ENCODE measurements around the gene GRIK3.

Gene GRIK3

DNA sequence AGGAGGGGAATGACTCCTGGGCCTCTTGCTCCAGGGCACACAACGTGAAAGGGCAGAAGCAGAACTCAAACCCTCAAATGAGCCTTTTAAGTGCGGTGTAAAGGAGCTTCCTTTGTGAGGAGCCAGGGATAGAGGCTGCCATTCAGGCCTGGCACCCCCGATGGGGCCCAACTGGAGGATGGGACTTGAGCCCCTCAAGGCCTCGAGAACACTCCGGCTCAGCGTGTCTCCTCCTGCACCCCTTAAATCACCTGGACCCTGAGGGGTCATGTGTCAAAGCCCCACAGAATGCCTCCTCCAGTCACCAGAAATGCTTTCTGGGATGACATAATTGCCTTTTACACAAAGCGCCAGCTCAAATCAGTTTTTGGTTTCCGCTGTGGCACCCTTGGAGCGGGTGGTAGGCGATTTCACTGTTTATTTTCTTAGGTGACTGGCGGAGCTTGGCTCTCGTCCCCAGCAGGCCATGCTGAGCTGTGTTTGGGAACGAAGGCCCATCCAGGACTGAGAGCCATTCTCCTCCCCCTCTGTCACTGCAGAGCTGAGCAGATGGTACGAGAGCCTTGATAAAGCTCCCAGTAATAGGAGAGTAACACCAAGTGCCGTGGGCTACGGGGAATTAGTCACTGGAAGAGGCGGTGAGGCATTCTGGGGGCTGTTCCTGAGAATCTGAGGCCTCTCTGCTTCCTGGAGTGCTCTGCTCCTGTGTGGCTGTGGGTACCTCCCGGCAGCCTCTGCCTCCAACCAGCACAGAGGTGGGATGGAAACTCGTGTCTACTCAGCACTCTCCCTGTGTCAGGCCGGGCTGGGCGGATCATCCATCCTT is 163.0 kb downstream of the GRIK3 start:
- DNase-seq = no peak

DNA sequence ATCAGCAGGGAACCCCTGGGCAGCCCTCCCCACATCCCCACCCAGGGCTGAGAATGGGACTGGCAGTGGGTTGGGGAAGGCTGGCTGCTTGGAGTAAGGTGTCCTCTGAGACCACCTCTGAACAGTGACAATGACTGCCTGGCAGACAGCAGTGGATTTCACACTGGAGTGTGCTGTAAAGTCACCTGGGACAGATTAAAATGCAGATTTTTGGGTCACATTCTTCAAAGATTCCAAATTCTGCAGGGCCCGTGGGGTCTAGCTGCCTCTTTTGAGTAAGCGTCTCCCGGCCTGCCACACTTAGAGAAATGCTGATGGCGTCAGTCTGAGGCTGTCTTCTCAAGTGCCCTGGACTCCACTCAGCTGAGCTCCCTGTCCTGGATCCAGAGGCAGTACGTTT is 164.5 kb downstream of the GRIK3 start:
- no peak for DNase-seq

DNA sequence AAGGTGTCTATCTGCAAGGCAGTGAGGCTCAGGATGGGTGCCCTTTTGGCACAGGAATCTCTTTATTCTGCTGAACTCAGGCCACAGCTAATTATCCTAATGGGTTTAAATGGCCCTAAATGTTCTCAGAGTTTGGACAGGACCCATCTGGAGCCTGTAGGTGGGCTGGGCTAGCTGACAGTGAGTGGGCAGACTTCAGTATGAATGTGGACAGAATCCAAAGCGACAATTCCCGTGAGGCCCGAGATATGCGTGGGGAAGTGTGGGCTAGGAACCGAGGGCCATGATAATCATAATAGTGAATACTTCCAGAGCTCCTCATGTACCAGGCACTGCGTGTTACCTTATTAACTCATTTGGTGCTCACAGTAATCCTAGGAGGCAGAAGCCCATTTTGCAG is 165.3 kb downstream of the GRIK3 start:
- DNase-seq = no peak

DNA sequence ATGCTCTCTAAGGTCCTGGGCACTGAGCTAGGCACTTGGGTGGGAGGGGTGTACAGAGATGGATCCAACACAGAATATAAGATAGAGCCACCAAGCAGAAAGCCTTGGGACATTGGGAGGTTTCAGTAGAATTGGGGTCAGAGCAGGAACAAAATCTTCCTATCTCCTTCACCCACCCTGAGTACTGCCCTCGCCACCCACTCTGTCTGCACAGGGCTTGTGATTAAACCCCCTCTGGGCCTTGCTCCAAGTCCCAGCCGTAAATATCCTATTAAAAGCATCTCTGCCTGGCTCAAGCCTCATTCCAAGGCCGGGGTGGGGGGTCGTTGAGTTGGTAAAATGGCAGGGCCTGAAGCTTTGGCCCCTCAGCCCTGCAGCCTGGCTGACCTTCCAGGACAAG is 166.7 kb downstream of the GRIK3 start:
- no peak for DNase-seq

DNA sequence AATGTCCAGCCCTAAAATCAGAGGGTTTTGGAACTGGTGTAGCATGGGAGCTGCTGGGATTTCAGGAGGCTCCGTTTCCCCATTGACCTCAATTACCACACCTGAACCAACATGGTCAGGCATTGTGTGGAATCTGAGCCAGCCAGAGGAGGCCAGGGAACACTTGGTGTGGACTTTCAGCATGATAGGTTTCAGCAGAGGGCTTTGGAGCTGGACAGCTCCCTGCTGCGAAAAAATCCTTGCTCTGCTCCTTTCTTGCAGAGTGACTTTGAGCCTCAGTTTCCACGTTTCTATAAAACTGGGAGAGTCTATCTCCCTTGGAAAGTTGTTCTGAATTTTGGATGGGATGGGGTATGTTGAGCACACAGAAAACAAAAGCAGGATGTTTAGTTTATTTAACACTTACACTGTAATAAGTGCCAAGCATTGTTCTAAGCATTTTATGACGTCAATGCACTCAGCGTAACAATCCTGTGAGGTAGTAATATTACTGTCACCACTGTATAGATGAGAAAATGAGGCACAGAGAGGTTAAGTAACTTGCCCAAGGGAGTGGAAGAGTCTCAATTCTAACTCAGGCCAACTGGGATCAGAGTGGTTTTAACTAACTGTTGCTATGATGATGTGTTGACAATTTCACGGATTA is 168.0 kb downstream of the GRIK3 start:
- DNase-seq = no peak

DNA sequence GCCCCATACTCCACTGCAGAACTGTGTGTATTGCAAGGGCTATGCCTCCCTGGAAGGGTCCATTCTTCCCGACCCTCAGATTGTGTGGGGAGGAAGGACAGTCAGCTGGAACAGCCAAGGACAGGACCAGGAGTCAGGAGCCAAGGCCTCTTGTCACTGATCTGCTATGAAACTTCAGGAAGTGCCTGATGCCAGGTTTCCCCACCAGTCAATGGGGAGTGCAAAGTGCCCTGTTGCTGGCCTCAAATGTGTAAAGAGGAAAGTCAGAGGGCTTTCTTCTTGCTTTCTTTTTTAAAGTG is 168.8 kb downstream of the GRIK3 start:
- no peak for DNase-seq

DNA sequence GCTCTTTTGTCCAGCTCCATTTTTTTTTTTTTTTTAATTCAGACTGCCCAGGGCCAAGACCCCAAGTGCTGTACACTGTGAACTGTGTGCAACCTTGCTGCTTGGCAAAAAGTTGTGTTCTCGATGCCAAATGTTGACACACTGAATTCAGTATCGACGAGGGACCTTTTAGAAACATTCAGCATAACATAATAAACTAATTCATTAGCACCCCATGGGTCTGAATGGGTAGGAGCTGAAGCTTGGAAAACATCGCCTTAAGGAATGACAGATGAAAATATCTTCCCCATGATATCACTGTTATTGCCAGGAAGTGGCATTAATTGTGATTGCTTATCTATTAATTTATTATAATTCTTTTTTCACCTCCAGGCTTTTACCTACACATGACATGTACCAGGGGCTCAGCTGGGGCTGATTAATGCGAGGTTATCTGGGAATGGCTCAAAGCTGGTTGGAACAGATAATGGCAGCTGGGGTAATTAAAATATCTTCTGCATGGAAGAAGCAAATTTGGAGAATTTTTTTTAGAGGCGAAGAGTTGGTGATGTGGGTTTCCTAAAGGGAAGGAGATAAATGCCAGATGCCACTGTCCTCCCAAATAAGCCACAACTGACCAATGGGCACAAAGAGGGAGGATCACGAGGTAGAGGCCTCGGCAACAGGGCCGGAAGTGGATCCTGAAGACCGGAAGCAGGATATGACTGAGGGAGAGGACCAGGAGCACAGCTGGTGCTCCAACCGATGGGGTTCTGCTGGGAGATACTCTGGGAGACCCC is 169.3 kb downstream of the GRIK3 start:
- no peak for DNase-seq

DNA sequence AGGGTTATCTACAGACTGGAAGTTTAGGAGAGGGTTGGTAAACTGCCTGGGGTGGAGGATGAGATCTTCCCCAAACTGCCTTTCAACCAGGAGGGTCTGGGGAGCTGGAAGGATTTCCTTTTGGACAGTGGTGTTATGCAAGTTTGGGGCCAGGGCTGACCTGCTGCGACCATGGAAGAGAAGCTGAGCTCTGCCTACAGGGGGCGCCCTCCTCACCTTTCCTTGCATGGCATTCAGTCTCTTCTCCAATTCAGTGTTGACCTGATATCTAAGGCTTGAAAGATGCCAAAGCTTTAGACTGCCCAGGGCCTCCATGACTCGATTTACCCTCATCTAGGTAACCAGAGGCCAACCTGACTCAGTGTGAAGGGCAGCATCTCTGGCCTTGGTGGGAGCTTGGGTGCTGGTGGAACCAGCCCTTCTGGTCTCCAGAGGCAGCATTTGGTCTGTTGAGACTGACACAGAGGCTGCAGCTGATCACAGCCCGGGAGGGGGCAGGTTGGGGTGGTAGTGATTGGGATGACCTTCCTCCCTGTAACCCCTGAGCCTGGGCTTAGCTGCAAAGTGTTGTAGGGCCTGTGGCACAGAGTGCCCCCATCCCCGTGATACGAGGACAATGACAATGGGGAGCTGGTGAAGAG is 170.0 kb downstream of the GRIK3 start:
- peak; percentile 26 to 38 for DNase-seq

DNA sequence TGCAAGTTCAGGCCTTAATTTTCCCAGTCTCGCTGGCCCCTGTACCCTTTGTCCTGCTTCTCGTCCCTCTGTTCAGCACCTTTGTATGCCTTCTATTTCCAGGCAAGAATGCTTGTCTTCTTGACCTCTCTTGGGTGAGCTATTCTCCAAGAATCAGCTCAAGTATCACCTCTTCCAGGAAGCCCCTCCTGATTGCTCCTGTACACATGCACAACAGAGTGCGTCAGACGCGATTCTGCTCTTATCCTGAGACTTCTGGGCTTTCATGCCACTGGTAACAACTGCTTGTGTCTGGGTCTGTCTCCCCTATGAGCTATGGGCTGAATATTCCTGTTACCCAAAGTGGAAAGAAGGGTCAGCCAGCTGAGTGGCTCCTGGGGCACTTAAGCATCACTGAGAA is 170.8 kb downstream of the GRIK3 start:
- DNase-seq = no peak

DNA sequence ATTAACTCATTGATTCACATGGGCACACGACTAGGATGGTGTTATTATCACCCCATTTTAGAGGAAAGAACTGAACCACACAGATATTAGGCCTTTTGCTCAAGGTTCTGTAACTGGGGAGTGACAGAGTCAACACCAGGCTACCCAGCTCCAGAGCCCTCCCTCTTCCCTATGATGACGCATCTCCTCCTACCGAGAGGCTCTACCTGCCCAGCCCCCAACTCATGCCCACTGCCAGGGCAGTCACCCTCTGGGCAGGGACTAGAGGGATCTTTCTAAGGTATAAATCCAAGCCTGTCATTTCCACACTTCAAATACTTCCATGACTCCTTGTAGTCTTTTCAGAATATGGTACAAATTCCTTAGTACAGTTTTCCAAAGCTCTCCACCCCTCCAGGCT is 171.3 kb downstream of the GRIK3 start:
- no peak for DNase-seq

DNA sequence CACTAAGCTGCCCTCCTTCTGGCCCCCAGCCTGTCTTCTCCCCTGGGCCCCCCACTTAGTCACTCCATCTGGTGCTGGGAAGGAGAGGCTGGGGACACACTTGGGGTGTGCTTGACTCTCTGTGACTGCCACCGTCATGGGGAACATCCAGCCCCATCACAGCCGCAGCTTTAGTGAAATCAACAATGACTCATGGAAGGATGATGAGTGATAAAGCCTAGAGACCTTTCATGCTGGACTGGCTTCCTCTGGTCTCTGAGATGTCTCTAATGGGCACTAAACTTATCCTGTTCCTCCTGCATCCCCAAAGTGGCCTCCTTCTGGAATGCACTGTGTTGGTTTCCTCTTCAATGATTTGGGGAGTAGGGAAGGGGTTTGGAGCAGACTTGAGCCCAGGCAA is 172.9 kb downstream of the GRIK3 start:
- DNase-seq = no peak

DNA sequence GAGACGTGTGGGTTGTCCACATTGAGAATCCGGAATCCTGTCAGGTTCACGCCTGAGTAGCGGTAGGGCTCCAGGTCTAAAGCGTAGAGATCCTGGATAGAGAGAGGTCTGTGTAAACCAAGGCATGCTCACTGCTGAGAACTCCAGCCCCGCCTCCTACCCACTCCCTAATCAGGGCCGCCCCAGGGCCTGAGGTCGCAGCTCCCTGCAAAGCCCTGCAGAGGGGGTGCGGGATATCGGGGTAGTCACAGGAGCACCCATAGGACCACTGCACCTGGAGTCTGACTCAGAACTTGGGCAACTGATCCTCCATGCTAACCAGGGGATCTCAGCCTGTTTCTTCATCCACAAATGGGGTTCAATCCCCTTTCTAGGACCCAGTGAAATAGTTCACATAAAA is 174.4 kb downstream of the GRIK3 start:
- no peak for DNase-seq

DNA sequence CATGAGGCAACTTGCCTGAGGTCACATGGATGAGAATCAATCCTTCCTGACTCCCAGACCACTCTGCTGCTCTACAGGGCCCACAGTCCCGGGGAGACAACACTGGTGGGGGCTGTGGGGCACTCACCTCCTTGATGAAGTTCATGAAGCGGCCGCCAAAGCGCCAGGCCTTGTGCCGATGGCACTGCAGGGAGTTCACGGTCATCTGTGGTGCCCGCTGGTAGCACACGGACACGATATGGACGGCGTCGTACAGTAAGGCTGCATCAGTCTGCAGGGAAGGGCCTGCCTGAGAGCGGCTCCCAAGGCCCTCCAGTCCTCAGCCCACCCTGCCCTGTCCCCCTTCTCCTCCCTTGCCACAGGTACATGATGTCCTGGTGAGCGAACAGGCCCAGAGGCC is 175.3 kb downstream of the GRIK3 start:
- no peak for DNase-seq

DNA sequence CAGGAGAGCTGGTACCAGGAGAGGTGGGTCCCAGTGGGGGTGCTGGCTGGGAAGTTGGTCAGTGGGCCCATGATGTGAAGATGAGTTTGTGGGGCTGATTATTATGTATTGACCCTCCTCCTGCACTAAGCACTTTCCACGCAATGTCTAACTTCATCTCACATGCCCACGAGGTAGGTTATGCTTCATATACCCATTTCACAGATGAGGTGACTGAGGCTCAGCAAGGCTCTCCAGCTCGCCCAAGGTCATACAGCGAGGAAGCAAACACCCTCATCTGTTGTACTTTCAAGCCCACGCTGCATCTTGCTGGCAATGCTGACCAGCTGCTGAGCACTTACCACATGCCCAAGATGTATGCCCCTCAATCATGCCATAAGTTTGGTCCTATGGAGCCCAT is 175.8 kb downstream of the GRIK3 start:
- no peak for DNase-seq

DNA sequence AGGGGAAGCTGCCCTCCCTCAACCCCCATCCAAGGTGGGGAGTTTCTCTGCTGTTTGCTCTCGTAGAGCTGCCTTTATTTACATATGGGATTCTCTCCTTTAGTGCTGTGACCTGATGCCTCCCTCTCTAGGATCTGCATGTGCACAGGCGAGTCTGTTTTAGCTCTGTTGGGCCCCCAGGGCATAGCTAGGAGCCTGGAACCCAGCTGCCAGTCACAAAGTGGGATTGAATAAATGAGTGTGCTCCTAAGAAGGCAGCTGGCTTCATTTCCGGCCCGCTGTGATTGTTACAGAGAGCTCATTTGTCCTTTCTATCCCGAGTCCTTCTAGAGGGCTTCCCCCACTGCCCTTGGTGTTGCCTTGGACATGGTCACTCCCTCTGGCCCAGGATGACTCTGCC is 176.6 kb downstream of the GRIK3 start:
- DNase-seq = no peak

DNA sequence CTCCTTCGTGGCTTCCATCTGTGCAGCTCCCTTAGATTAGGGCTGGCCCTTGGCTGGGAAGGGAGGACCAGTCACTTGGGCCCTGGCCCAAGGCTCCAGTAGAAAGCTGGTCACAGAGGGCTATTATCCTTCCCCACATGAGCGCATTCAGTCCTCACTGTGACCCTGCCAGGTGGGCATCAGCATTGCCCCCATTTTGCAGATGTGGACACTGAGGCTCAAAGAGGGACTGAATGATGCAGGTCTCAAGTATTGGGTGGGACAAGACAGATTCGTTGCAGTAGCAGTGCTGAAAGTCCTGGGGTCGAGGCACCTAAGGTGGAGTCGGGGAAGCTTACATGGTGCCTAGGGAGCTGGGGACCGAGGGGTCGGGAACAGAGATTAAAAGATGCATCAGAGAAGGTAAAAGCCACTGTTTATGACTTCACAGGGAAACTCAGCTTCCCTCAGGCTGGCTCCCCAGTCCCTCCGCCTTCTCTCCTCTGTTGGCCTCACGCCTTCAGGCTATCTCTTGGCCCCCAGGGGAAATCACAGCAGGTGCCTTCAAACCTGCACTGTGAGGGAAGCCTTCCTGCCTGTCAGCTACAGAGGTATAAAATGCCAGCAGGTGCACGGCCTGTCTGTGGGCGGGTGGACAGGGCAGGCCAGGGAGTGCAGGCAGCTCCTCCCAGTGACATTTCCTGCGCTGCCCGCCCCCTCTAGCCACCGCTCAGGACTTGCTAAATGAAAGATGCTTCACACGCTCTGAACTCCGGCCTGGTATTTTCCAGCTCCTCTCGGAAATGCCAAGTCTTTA is 178.4 kb downstream of the GRIK3 start:
- no peak for DNase-seq

DNA sequence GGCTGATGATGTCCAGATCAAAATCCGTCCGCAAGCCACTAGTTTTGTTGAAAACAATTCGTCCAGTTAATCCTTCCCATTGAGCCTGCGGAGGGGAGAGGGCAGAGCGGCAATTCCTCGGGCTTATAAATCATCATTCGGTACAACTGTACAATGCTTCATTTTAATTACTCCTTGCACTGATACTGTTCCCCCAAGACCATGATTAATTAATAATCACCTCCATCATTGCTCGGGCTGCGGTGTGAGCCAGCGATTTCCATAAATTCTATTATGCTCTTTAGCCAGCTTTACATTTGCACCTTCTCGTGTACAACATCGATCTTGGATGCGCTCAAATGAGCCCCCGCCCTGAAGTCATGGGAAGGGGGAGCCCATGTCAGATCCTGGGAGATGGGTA is 180.7 kb downstream of the GRIK3 start:
- DNase-seq = no peak

DNA sequence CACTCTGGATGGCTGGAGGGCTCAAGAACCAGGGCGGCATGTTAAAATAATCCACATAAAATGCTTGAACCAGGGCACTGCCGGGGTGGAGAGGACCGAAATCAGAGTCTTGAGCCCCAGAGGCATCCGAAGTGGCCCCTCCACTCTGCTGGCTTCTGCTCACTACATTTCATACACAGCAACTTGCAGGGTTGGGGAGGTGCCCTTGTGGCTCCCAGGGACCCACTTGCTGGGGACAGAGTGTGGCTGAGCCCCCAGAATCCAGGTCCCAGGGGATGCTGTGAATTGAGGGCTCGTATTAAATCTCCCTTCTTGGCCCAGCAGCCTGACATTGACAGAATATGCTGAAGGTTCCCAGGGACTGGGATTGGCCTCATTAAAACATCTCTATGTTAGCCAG is 181.7 kb downstream of the GRIK3 start:
- no peak for DNase-seq

DNA sequence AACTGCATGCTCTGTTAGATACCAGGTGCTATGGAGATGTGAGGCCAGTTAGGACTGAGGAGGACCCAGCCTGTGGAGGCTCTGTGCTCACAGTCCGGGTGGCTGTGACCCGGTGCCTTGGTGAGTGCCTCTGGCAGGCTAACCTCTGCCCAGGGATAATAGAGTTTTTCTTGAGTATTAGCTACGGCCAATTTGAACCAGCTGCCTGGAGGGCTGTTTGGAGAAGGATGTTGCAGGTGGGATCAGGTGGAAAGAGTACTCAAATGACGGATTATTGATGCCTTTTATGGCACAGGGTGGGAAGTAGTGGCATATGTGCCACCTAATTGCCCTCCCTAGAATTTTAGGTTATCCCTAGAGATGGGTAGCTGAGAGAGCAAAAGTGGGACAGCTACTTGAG is 182.7 kb downstream of the GRIK3 start:
- no peak for DNase-seq

DNA sequence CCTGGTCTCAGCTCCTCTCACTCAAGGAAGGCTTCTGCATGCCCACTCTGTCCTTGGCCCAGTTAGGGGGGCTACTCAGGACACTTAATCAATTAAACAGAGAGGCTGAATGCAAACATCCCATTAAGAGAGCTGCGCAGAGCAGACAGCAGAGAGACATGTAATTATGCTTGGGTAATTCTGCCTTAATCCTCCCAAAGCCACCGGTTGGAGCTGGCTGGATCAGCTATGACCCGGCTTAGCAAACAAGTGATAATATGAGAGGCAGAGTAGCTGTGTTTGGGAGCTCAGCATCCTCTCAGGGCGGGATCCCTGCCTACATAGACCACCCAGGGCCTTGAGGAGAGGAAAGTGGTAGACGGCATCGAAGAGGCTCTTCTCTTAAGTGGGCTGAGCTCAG is 183.2 kb downstream of the GRIK3 start:
- DNase-seq = no peak

DNA sequence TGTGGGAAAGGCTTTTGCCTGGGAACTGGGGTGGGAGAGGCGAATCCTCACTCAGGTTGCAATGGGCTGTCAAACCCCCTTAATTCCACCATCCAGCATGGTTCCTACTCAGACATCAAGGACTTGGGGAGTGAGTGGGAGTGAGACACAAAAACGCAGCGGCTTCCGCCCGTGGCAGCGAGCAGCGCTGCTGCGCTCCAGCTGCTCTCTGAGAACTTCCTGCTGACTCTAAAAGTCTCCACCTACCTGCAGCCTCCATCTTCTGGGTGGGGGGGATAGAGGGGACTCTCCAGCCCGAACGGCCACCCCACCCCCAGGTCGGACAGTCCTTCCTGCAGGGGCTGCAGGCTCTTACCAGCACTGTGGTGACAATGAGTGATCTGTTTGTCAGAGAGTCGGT is 184.4 kb downstream of the GRIK3 start:
- no peak for DNase-seq

DNA sequence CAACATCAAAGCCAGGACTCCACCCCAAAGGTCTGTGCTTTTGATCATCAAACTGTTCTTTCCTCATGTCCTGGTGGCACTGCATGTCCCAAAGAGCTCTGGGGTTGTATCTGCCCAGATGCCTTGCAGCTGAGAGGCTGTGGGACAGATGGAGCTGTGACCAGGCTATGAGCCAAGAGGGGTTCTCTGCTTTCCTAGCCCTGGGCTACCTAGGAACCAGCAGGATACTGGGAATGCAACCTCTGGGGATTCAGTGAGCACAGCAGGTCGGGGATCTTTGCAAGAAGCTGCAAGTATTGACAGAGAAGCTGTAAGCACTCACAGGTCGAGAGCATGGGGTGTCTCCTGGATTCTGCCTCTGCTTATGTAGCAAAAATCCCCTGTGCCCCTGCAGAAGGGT is 186.6 kb downstream of the GRIK3 start:
- DNase-seq = no peak

DNA sequence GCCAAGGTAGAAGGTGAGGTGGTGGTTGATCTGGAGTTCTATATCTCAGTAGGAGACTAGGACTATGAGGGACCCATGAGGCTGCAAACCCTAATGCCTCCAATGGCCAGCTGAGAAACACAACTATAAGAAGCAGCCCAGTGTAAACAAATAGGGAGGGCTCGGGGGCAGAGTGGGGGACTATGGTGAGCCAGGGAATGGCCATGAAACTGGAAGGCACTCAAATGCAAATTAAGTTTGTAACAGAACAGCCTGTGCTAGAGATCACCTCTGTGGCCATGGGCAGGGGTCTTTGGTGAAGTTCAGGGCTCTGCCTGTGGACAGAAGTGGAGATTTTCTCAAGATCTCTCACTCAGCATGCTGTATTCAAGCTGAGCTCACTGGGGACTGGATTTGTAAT is 187.1 kb downstream of the GRIK3 start:
- DNase-seq = no peak
